Measurements from ENCODE around the gene HCK.

HCK gene

DNA sequence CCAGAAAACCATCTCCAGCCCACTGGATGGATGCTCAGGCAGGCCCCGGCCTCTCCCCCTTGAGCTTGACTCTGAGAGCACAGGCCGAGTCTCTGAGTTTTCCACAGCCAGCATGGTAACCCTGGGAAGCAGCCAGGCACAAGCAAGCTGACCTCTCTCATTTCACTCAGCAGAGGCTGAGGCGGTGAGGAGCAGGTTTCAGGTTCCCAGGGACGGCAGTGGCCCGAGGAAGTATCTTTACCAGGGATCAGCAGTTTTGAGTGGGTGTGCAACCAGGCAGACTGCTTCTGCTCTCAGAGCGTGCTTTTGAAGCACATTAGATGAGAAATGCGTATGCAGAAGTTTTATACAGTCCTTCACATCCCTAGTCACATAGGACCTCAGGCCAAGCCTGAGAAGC, 12.6 kb downstream of the HCK start:
- DNase-seq: no peak

DNA sequence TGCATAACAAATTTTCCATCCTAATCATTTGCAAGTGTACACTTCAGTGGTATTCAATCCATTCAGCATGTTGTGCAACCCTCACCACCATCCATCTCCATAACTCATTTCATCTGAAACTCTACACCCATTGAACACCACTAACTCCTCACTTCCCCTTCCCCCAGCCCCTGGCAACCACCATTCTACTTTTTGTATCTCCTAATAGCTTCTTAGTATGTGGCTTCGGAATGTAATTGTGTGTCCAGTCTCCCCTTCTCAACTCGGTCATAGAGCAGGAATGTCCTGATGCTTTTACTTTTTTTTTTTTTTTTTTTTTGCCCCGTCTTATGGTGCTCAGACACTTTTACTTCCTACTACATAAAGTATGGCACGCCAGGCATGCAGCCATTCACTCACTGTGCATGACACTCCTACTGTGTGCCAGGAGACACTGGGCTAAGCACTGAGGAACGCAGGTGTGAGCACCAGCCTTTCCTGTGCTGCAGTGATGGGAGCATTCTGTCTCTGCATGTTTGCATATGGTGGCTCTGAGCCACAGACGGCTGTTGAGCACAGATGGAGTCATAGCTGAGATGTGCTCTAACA, 15.3 kb downstream of the HCK start:
- DNase-seq: no peak

DNA sequence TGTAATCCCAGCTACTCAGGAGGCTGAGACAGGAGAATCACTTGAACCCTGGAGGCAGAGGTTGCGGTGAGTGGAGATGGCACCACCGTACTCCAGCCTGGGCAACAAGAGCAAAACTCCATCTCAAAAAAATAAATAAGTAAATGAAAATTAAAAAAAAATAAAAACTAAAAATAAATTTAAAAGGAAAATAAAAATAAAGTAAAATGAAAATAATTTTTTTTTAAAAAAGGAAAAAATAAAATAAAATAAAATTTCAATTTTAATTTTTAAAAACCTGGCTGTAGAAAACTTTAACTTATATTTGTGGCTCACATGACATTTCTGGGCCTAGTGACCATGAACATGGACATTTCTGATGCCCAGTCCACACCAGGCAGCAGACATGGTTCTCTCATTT, 16.1 kb downstream of the HCK start:
- no peak for DNase-seq

DNA sequence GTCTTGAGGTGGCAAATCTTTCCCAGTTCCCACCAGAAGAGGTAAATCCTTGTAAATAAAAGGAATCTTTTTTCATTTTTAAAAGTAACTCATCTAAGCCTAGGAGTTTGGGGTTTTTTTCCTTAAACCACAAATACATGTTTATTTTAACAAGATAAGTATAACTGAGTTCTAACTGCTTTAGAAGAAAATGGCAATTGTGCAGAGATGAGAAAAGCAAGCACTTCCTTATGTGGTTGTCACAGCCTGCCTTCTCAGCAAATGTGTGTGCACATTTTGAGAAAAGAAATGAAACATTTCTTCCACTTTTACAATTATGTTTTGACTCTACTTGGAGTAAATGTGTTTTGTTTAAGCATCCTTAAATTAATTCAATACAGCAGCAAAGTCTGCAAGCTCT, 17.7 kb downstream of the HCK start:
- DNase-seq: no peak

DNA sequence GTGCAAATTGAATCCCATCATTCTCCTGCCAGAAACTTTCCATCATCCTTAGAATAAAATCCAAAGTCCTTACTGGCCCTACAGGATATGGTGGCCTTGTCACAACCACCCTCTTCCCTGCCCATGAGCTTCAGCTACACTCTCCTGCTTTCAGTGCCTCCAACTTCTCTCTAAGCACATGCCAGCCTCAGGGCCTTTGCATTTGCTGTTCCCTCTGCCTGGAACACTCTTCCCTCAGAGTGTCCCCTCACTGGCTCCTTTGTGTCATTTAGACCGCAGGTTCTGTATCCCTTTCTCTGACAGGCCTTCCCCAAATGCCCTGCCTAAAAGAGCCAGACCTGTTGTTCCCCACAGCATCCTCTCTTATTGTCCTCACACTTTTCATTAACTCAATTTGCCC, 18.2 kb downstream of the HCK start:
- no peak for DNase-seq

DNA sequence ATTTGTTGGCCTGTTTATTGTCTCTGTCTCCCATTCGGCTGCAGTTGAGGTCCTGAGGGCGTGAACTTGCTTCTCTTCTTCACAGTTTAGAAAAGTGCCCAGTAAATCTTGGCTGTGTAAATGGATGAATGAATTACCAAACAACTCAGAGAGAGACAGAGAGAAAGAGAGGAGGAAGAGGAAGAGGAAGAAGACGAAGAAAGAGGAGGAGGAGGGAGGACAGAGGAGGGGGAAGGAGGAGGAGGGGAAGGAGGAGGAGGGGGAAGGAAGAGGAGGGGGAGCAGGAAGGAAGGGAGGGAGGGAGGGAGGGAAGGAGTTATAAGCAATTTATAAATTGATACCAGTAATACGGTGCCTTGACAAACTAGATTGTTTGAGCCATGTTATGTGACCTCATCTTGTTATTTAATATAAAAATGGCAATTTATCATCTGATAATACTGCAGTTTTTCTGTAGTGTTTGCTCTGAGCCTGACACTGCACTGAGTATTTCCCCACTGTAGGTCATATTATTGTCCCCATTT, 18.7 kb downstream of the HCK start:
- no peak for DNase-seq

DNA sequence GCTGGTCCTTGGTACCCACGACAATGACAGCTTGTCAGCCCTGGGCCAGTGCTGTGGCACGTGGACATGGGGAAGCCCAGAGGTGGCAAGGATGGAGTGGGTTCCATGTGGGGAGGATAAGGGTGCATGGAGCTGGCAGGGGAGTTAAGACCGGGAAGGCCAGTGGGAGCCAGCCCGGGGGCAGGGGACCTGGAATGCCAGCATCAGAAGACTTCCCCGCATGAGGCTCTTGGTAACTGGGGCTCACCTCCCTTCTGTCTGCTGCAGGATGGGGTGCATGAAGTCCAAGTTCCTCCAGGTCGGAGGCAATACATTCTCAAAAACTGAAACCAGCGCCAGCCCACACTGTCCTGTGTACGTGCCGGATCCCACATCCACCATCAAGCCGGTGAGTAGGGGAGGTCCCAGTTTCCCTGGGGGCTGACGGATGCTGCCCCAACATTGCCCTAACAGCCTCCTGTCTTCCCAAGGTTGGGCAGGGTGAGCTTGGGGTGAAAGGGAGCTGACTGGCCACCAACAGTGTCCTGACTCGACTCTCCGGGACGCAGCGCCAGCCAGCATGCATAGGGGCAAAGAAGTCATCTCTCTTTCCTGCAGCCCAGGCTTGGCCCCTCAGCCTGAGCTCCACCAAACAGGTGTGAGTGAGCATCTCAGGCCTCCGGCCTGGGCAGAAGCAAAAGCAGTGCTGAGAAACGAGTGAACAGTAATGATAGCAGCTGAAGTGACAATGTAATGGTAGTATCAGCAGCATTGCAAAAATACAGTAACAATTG, 19.5 kb downstream of the HCK start:
- no peak for DNase-seq

DNA sequence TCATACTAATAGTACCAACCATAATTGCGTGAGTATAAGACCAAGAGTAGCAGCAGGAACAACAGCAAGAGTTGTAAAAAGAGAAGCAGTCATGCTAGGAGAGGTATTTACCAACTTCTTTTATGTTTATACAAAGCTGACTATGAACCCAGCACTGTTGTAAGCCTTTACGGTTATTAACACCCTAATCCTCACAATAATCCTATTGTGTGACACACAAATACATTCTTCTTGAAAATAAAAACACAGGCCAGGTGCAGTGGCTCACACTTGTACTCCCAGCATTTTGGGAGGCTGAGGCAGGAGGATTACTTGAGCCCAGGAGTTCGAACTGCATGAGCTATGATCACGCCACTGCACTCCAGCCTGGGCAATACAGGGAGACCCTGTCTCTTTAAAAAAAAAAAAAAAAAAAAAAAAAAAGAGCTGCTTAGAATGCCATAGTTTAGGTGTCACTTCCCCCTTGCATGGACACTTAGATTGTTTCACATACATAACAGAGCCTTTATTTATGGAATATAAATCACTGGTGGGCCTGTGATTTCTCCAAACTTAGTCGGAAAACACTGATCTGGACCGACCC, 20.2 kb downstream of the HCK start:
- no peak for DNase-seq

DNA sequence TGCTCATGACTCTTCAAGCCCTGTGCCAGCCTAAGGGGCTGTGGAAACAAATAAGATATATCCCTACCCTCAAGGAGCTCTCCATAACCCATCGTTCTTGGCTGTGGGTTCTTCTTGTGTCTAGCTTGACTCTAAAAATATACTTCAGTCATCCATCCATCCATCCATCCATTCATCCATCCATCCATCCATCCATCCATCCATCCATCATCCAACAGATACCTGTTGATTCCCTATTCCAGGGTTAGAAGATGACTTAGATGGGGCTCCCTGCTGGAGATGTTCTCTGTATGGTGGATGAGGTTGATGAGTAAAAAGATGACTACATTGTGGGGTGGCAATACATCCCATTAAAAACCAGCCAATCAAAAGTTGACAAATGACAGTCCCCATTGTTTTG, 23.5 kb downstream of the HCK start:
- DNase-seq: no peak

DNA sequence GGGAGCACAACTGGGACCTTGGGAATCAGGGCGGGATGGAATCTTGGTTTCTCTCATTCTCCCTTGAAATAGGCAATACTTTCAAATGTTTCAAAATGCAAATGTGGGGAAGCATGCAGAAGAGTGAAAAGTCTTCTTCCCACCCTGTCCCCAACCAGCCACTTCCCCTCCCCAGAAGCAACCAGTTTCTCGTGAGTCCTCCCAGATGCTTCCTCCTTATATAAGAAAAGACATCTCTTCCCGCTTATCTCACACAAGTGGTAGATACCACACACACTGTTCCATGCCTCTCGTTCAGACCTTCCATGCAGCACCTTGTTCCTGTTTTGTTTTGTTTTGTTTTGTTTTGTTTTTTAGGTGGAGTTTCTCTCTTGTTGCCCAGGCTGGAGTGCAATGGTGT, 25.1 kb downstream of the HCK start:
- no peak for DNase-seq

DNA sequence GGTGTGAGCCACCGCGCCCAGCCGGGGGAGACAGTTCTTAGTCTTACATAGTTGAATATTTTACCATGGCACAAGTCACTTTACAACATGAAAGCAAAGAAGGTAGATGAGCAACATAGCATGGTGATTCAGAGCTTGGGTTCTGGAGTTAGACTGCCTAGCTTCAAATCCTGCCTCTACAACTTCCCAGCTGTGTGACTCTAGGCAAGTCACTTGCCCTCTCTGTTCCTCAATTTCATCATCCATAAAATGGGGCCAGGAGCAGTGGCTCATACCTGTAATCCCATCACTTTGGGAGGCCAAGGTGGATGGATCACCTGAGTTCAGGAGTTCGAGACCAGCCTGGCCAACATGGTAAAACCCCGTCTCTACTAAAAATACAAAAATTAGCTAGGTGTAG, 26.3 kb downstream of the HCK start:
- DNase-seq: no peak

DNA sequence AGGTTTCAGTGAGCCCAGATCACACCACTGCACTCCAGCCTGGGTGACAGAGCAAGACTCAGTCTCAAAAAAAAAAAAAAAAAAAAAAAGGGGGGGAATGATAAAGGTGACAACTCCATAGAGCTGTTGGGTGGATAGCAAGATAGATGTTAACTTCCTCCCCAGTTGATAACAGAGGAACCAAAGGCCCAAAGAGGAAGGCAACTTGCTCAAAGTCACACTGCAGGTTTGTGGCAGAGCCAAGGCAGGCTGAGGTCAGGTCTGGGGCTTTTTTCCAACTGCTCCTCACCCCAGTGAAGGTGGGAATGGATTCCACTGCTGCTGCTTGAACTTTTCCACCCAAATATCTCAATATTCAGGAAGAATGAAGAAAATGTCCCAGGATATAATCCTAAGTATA, 26.7 kb downstream of the HCK start:
- no peak for DNase-seq

DNA sequence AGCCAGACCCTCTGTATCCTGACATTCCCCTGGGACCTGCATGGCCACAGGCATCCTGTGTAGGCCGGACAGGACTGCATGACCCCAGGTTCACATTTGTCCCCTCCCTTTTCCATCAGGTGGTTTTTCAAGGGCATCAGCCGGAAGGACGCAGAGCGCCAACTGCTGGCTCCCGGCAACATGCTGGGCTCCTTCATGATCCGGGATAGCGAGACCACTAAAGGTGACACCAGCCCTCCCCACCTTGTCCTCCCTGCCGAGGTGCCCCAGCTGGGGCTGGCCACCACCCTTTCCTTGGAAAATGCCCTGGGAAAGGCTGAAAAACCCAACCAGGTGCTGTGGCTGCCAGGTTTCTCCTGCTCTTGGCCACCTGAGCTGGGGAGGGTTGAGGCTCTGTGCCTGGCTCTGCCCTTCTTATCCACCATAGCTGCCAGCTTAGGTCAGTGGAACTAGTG, 27.6 kb downstream of the HCK start:
- no peak for DNase-seq

DNA sequence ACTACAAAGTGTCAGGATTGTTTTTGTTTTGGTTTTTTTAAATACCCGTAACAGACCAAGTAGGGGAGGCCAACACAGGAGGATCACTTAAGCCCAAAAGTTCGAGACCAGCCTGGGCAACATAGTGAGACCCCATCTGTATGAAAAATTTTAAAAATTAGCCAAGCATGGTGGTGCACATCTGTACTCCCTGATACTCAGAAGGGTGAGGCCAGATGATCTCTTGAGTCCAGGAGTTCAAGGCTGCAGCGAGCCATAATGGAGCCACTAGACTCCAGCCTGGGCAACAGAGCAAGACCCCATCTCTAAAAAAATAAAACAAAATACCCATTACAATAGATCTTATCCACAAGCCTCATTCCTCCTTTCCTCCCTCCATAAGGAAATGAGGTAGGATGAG, 28.7 kb downstream of the HCK start:
- no peak for DNase-seq

DNA sequence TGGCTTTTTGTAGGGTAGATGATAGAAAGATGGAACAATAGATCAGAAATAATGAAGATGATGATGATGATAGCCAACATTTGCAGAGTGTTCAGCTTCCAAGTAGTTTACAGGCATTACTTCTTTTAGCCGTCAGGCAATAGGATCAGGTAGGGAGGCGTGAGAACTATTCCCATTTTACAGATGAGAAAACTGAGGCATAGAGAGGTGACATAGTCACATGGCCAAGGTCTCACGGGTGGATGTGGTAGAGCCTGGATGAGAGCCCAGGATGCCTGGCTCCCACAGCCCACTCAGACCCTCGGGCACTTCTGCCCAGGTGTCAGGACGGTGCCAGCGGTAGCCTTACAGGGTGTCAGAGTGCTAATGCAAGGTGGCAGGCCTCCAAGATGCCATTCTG, 31.4 kb downstream of the HCK start:
- DNase-seq: no peak

DNA sequence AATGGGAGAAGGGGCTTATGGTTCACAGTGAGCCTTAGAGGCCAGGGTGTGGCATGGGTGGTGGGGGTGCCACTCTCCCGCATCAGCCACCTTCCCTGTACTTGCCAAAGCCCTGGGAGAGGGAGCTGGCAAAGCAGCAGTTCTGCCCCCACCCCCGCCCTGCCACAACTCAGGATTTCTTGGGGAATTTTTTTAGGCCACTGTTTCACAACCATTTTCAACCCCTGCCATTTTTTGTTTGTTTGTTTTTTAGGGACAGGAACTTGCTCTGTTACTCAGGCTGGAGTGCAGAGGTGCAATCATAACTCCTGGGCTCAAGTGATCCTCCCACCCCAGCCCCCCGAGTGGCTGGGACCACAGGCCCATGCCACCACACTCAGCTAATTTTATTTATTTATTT, 35.0 kb downstream of the HCK start:
- DNase-seq: no peak

DNA sequence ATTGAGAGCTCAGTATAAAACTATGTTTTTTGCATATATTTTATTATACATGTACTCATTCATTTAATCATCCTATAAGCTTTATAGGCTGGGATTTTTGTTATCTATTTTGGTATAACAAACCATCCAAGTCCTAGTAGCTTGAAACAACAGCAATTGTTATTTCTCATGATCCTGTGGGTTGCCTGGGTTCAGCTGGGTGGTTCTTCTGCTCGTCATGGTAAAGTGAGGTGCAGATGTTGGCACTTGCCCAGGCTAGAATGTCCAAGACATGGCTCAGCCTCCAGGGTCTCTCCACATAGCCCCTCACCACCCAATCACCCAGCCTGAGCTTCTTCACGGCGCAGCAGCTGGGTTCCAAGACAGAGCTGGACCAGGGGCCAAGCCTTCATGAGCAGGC, 36.7 kb downstream of the HCK start:
- no peak for DNase-seq

DNA sequence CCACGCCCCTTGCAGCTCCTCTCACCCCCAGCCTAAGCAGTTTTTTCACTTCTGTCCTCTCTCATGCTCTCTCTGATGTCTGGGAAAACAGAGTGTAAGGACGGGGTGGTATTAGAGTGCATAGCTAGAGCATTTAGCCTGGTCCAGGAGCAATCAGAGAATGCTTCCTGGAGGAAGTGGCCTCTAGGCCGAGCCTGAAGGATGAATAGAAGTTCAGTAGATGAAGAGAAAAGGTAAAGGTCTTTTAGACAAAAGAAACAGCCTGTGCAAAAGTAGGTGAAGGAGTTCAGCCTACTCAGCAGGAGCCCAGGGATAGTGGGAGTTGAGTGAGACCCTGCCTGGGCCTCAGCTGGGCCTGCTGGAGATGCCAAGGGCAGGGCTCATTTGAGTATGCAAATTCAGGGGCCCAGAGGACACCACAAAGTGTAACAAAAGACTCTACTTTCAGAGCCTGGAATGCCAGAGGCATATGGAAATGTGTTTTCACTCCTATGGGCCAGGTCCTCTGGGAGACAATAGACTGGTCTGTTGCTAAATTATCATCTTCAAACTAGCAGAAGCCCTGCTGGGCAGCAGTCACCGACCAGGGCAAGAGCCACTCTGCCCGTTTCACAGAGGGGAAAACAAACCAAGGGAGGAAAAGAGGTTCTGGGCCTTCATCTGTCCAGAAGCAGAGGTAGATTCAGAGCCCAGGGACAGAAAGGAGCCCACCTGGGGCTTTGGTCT, 37.8 kb downstream of the HCK start:
- DNase-seq: no peak

DNA sequence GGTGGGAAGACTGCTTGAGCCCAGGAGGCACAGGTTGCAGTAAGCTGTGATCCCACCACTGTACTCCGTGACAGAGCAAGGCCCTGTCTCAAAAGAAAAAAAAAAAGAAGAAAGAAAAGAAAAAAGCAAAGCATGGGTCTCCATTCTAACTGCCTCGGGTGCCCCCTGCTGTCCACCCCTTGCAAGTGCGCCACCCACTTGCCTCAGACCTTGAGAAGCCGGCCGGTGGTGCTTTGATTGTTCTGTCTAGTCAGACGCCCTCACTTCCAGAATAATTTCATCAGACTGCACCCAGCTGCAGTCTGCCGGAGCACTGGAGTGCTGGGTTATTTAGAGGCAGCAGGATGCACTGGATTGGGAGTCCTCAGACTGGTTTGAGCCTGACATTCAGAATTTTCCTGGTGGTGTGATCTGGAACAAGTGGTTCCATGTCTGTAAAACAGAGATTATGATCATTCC, 39.9 kb downstream of the HCK start:
- DNase-seq: peak; percentile 72

DNA sequence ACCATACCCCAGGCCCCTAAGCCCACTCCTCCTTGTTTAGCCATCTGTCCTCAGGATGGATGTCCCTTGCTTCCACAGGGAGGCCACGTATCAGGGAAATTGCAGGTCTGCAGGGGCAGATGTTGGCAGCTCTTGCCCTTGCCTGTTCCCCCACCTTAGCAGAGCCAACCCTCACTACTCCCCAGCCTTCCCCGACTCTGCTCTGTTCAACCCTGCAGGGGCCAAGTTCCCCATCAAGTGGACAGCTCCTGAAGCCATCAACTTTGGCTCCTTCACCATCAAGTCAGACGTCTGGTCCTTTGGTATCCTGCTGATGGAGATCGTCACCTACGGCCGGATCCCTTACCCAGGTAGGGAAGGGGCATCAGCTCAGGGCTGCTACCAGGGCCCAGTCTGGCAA, 46.7 kb downstream of the HCK start:
- no peak for DNase-seq

DNA sequence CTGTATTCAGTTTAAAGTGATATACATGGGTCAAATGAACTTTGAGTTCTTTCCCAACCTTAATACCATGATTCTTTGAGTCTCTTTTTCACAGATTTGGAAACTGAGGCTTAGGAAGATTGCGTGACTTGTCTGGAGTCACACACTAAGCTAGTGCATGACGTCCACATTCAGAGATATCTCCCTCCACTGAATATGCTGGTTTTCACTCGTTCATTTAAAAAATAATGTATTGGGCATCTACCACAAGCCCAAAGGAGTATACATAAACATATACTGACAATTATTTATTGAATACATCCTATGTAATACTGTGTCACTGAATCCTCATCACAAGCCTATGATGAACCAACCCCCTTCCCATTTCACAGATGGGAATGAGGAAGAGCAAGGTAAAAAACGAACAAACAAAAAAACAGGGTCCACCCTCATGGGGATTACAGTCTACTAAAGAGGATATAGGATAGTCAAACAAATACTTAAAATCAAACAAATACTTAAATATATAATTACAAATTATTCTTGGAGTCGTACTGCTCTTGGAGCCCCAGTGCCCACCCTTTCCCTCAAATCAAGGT, 56.9 kb downstream of the HCK start:
- no peak for DNase-seq

DNA sequence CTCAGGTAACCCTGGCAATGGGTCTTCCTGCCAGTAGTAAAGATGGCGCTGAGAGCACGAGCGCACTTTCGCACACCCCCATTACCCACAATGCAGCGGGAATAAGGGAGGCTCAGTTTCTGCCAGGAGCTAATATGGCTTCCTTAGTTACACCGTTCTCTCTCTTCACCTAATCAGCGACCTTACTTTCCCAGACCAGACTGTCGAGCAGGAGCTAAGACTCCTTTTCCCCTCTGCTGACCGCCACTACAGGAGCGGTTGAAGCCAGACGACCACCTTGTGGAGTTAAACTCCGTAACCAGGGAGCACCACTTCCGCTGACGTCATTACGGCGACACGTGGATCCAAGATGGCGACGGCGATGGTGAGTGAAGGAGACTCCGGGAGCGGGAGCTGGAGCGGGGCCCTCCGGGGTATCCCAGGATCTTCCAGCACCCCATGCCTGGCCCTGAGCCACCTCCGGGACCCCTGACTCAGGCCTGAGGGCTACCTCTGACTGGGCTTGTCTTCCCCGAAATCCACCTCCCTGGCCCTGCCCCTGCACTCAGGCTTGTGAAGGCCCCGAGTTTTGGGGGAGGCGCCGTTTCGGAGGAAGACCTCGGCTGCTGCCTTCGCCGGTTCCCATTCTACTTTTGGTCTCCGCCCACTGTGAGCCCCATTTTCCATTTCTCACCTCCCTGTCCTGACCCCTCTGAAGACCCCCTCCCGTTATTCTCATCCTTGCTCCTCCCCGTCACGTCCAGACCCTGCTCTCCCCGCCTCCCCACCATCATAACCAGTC, 57.5 kb downstream of the HCK start, which contains the start of gene TM9SF4:
TSS of gene TM9SF4 (plus strand) at position 323 of the 781 bp plus-strand sequence. CDS start at position 350, 27 bp downstream.
- DNase-seq: peak; percentile 86
